Naive thymus-derived CD4-positive, alpha-beta T cell (primary cell): Measurements from ENCODE around the gene SNU13. TPM values are rescaled to one million over a fixed set of nuclear protein-coding genes. Genes with fewer than 3 reads are reported as not detected.
"Not testable (repeated sequence)": the region's sequence is repeated elsewhere in the genome, so short reads cannot be mapped to it uniquely, and the experiment has no call there.

Experiments used
- ATAC-seq: fragments of 150-1000 bp; cut with Tn5 transposase; 2 replicates; pipeline ENCODE4 v1.10.0; 2021; ENCODE audit warnings: mild to moderate bottlenecking, moderate library complexity
- CTCF ChIA-PET: fragments of 350-600 bp; sonication (Branson Sonifier 250); formaldehyde crosslinking; loops from one replicate; lab custom pipeline; 2021; ENCODE audit warnings: antibody characterized with exemption; lab: Charles Lee
- POLR2A ChIA-PET: fragments of 350-600 bp; sonication (Branson Sonifier 250); formaldehyde crosslinking; loops from one replicate; lab custom pipeline; 2021; ENCODE audit warnings: antibody characterized with exemption, inconsistent platforms; lab: Charles Lee
- DNase-seq, 9 donors: peaks; one replicate each; pipeline versions ENCODE4 v3.0.0 to v3.0.0-alpha.2; 2020 to 2022; ENCODE audit warnings: mixed read lengths in 1 of 9
- H3K27ac ChIP-seq: one replicate; pipeline ENCODE4 v1.7.0; 2013; ENCODE audit warnings: mild to moderate bottlenecking, low read depth, low read length, moderate library complexity
- H3K27me3 ChIP-seq, 2 donors: one replicate each; pipeline ENCODE4 v1.7.0; 2013; ENCODE audit warnings: low read length in 2 of 2, mild to moderate bottlenecking in 2 of 2, moderate library complexity in 2 of 2; ENCODE audit not compliant: control insufficient read depth in 2 of 2, insufficient read depth in 2 of 2
- H3K36me3 ChIP-seq, 3 experiments: 1 replicate in 2 of 3; 2 replicates in 1 of 3; pipeline ENCODE4 v1.7.0; 2013; ENCODE audit warnings: low read length in 3 of 3, mild to moderate bottlenecking in 3 of 3, moderate library complexity in 1 of 3; ENCODE audit not compliant: insufficient read depth in 3 of 3, control insufficient read depth in 2 of 3
- H3K4me1 ChIP-seq, 2 donors: one replicate each; pipeline ENCODE4 v1.7.0; 2013; ENCODE audit warnings: low read length in 2 of 2, mild to moderate bottlenecking in 2 of 2, moderate library complexity in 1 of 2; ENCODE audit not compliant: control insufficient read depth in 2 of 2, insufficient read depth in 2 of 2
- H3K4me3 ChIP-seq: 2 replicates; pipeline ENCODE4 v1.7.0; 2013; ENCODE audit warnings: mild to moderate bottlenecking, low read length
- H3K9me3 ChIP-seq, 3 experiments: 1 replicate in 2 of 3; 2 replicates in 1 of 3; pipeline ENCODE4 v1.7.0; 2013; ENCODE audit warnings: low read length in 3 of 3; ENCODE audit not compliant: control insufficient read depth in 2 of 3
- H3K27ac Mint-ChIP-seq, 9 donors: one replicate each; pipeline ENCODE4 v1.8.0; 2020 to 2022; ENCODE audit warnings: mixed read lengths in 9 of 9, mild to moderate bottlenecking in 8 of 9, moderate library complexity in 5 of 9, inconsistent platforms in 2 of 9
- H3K27me3 Mint-ChIP-seq, 5 donors: one replicate each; pipeline ENCODE4 v1.8.0; 2021 to 2022; ENCODE audit warnings: mixed read lengths in 5 of 5, mild to moderate bottlenecking in 1 of 5
- H3K36me3 Mint-ChIP-seq, 5 donors: one replicate each; pipeline ENCODE4 v1.8.0; 2020 to 2022; ENCODE audit warnings: mixed read lengths in 5 of 5, mild to moderate bottlenecking in 3 of 5, inconsistent platforms in 1 of 5
- H3K4me1 Mint-ChIP-seq, 7 donors: one replicate each; pipeline ENCODE4 v1.8.0; 2020 to 2022; ENCODE audit warnings: mixed read lengths in 7 of 7, mild to moderate bottlenecking in 3 of 7, inconsistent platforms in 1 of 7
- H3K4me3 Mint-ChIP-seq, 10 donors: one replicate each; pipeline ENCODE4 v1.8.0; 2020 to 2022; ENCODE audit warnings: mild to moderate bottlenecking in 10 of 10, mixed read lengths in 10 of 10, moderate library complexity in 6 of 10, inconsistent platforms in 2 of 10
- H3K9me3 Mint-ChIP-seq, 11 donors: one replicate each; pipeline ENCODE4 v1.8.0; 2020 to 2022; ENCODE audit warnings: mixed read lengths in 11 of 11, mild to moderate bottlenecking in 4 of 11, inconsistent platforms in 1 of 11, moderate library complexity in 1 of 11
- intact Hi-C, 2 donors: fragments of 100-400 bp; cut with micrococcal nuclease; formaldehyde crosslinking; loops; one replicate each; pipeline ENCODE4 v1.15.1; 2023
- polyA plus RNA-seq, 2 donors: library from polyadenylated mRNA; unstranded; fragments of 300-500 nt; fragmentation: Illumina TruSeq; gene quantifications; one replicate each; pipeline ENCODE4 v1.2.3, GENCODE V29; 2021
- total RNA-seq, 6 experiments: library from RNA in 5 of 6; stranded (reverse) in 5 of 6; gene quantifications; 1 replicate in 5 of 6; 2 replicates in 1 of 6; pipeline ENCODE4 v1.2.3 and lab custom pipeline; 2021 to 2026

The SNU13 gene
- total and polyA plus RNA-seq, 7 experiments from 2014 or later, result 117 to 295 (median 124) TPM

- H3K27me3 ChIP-seq, result no peaks in the 10 kb centered on the region
- peaks cover 12 to 32% (median 21%) of the 10 kb centered on the region in 5 donors for H3K36me3 Mint-ChIP-seq
- intact Hi-C loops, result no loop called here
- no peak overlapping the region for H3K27ac ChIP-seq
- H3K36me3 ChIP-seq, result peaks cover 8 to 48% (median 16%) of the 10 kb centered on the region in 3 experiments
- H3K4me3 Mint-ChIP-seq, result no peak overlapping the region
- H3K4me1 Mint-ChIP-seq, result peaks cover 6 to 34% (median 25%) of the 10 kb centered on the region in 7 donors
- no peaks in the 10 kb centered on the region for H3K27me3 Mint-ChIP-seq
- no peaks in the 10 kb centered on the region for H3K9me3 Mint-ChIP-seq
- ChIA-PET CTCF (interaction anchor here (1.1 to 1.9 kb wide), 2 partner anchors 8 to 22 kb away, joined by 5 to 8 read pairs; no protein-coding TSS in a partner anchor), POLR2A (no interaction called here)
- DNase-seq (no peak), ATAC-seq (no peak)
- no peaks in the 10 kb centered on the region for H3K4me1 ChIP-seq
- H3K27ac Mint-ChIP-seq, result peak overlapping the region in 6 of 9 donors; percentile 16 to 67 (median 45)
- H3K9me3 ChIP-seq, result no peaks in the 10 kb centered on the region
- no peak overlapping the region for H3K4me3 ChIP-seq
These were observed 13.8 kb downstream of the SNU13 start for GRCh38 chr22:41674846-41675340.

GRCh38 chr22:41672780-41673509 lies 15.7 kb downstream of the SNU13 start:
- ChIA-PET POLR2A (interaction anchor here (0.6 to 2.0 kb wide), 2 partner anchors 16 to 384 kb away, joined by 4 to 5 read pairs; partner anchors contain the start of gene SNU13), CTCF (interaction anchor here (0.8 to 1.9 kb wide), 2 partner anchors 16 to 24 kb away, joined by 3 to 5 read pairs; no protein-coding TSS in a partner anchor)
- H3K27me3 Mint-ChIP-seq, result no peaks in the 10 kb centered on the region
- peak overlapping the region in 2 of 9 donors; percentile 25 to 33 for H3K27ac Mint-ChIP-seq
- Histone ChIP-seq H3K9me3 (no peaks in the 10 kb centered on the region), H3K4me1 (no peaks in the 10 kb centered on the region), H3K36me3 (peaks cover 0 to 36% (median 4%) of the 10 kb centered on the region in 3 experiments), H3K4me3 (no peak overlapping the region), H3K27ac (no peak overlapping the region), H3K27me3 (no peaks in the 10 kb centered on the region)
- DNase-seq (no peak), ATAC-seq (peak; percentile 41)
- no peaks in the 10 kb centered on the region for H3K9me3 Mint-ChIP-seq
- H3K36me3 Mint-ChIP-seq, result peaks cover 12 to 23% (median 19%) of the 10 kb centered on the region in 5 donors
- intact Hi-C loops, result no loop called here
- H3K4me1 Mint-ChIP-seq, result peaks cover 6 to 33% (median 19%) of the 10 kb centered on the region in 7 donors
- no peak overlapping the region for H3K4me3 Mint-ChIP-seq

GRCh38 chr22:41672096-41672495 lies 16.6 kb downstream of the SNU13 start:
- intact Hi-C loops, H3K4me1 ChIP-seq, H3K27me3 Mint-ChIP-seq, H3K4me3 Mint-ChIP-seq, DNase-seq, H3K9me3 ChIP-seq, ATAC-seq, H3K9me3 Mint-ChIP-seq, POLR2A ChIA-PET, H3K27me3 ChIP-seq, H3K27ac ChIP-seq, H3K4me3 ChIP-seq: not testable (repeated sequence)
- Mint-ChIP-seq H3K36me3 (peaks cover 7 to 19% (median 15%) of the 10 kb centered on the region in 5 donors), H3K27ac (peak overlapping the region in 1 of 9 donors; percentile 12), H3K4me1 (peaks cover 0 to 34% (median 17%) of the 10 kb centered on the region in 7 donors)
- peaks cover 0 to 31% (median 4%) of the 10 kb centered on the region in 3 experiments for H3K36me3 ChIP-seq
- CTCF ChIA-PET, result interaction anchor here (0.8 kb wide), 1 partner anchor 25 kb away, joined by 3 read pairs; no protein-coding TSS in a partner anchor

GRCh38 chr22:41668971-41669911 lies 19.4 kb downstream of the SNU13 start:
- Histone ChIP-seq H3K27ac (no peak overlapping the region), H3K36me3 (peaks cover 0 to 27% (median 0%) of the 10 kb centered on the region in 3 experiments), H3K27me3 (no peaks in the 10 kb centered on the region), H3K4me3 (no peak overlapping the region), H3K4me1 (peaks cover 7% of the 10 kb centered on the region in 2 donors), H3K9me3 (no peaks in the 10 kb centered on the region)
- ATAC-seq (no peak), DNase-seq (no peak)
- Mint-ChIP-seq H3K27ac (peak overlapping the region in 8 of 9 donors; percentile 9 to 78 (median 51)), H3K9me3 (no peaks in the 10 kb centered on the region), H3K4me3 (peak overlapping the region in 1 of 10 donors; percentile 13), H3K36me3 (peaks cover 0 to 18% (median 3%) of the 10 kb centered on the region in 5 donors), H3K4me1 (peaks cover 0 to 29% (median 13%) of the 10 kb centered on the region in 7 donors), H3K27me3 (no peaks in the 10 kb centered on the region)
- POLR2A ChIA-PET, result interaction anchor here (1.3 kb wide), 1 partner anchor 10 kb away, joined by 3 read pairs; no protein-coding TSS in a partner anchor
- CTCF ChIA-PET, result interaction anchor here (0.6 to 0.8 kb wide), 2 partner anchors 19 to 272 kb away, joined by 3 read pairs; no protein-coding TSS in a partner anchor
- intact Hi-C loops, result loop anchor here in 1 of 2 donors (5.0 kb wide), 1 partner anchor 472 kb away; no protein-coding TSS in a partner anchor

GRCh38 chr22:41664951-41665350 lies 23.7 kb downstream of the SNU13 start:
- Mint-ChIP-seq H3K9me3 (no peaks in the 10 kb centered on the region), H3K36me3 (peaks cover 15 to 39% (median 21%) of the 10 kb centered on the region in 5 donors), H3K27me3 (no peaks in the 10 kb centered on the region), H3K27ac (peak overlapping the region in 6 of 9 donors; percentile 7 to 72 (median 40)), H3K4me1 (peaks cover 6 to 21% (median 10%) of the 10 kb centered on the region in 7 donors), H3K4me3 (no peak overlapping the region)
- CTCF ChIA-PET, result interaction anchor here (0.8 to 2.7 kb wide), 3 partner anchors 32 to 282 kb away, joined by 3 to 13 read pairs (median 3); partner anchors contain the start of gene CENPM
- Histone ChIP-seq H3K9me3 (no peaks in the 10 kb centered on the region), H3K4me3 (no peak overlapping the region), H3K36me3 (peaks cover 10 to 55% (median 21%) of the 10 kb centered on the region in 3 experiments), H3K27me3 (no peaks in the 10 kb centered on the region), H3K4me1 (peaks cover 7% of the 10 kb centered on the region in 2 donors), H3K27ac (no peak overlapping the region)
- intact Hi-C loops, result loop anchor here in 1 of 2 donors (5.0 kb wide), 1 partner anchor 468 kb away; no protein-coding TSS in a partner anchor
- ATAC-seq (no peak), DNase-seq (no peak)
- POLR2A ChIA-PET, result interaction anchor here (0.6 to 1.7 kb wide), 4 partner anchors 11 to 168 kb away, joined by 3 to 4 read pairs (median 4); partner anchors contain the start of genes DESI1, SREBF2 and XRCC6
